Measurements from ENCODE around the gene KIRREL1. TPM values are rescaled to one million over a fixed set of nuclear protein-coding genes. Genes with fewer than 3 reads are reported as not detected.

Gene KIRREL1
- total RNA-seq, 1 donor: 174 TPM

DNA sequence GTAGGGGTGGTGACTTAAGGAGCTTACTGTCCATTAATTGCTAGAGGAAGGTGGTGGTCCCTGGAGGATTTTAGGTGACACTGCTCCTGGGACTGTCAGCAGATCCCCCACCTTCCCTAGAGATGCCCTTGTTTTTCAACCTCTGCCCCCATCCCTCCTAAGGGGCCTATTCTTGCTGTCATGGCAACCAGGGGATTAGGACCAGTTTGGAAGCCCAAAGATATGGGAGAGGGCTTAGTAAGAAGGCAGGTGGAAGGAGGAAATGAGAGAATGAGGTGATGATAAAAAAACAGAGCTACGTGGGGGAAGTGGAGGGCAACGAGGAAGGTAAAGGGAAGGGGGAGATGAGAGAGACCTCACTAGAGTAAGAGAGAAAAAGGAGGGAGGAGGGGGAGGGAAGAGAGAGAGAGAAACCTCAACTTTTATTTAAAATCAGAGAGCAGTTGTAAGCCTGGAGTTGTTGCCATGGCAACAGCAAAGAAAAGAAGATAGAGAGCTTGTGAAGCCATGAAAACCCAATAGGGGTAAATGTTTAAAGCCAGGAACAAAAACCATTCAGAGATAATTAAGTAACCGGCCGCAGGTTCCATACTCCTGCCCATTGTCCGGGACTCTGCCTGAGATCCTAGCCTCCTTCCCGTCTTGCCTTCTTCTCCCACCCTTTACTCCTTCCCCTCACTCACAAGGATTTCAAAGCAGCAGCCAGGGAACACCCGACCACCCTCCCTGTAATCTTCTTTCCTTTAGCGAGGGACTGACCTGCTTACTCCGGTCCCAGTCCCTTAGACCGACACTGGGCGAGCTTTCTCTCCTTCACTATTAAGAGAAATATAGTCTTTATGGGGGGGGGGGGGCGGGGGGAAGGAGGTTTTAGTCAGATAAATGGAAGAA is 20.6 kb downstream of the KIRREL1 start:
- peak; percentile 43 for DNase-seq (ENCODE audit: insufficient read length, low spot score, missing footprints)
- Histone ChIP-seq H3K27ac (ENCODE audit: low read depth, low read length) (peak overlapping the region; percentile 55), H2AFZ (ENCODE audit: low read length) (no peak overlapping the region), H3K9me3 (ENCODE audit: low read depth, low read length) (no peaks in the 10 kb centered on the region), H3K79me2 (ENCODE audit: insufficient read depth, low read length) (peaks cover 78% of the 10 kb centered on the region), H4K20me1 (ENCODE audit: insufficient read depth, low read length) (no peaks in the 10 kb centered on the region), H3K4me1 (ENCODE audit: insufficient read depth, low read length) (peaks cover 88% of the 10 kb centered on the region), H3K4me2 (ENCODE audit: insufficient read depth, low read length) (peak overlapping the region; percentile 1), H3K4me3 (ENCODE audit: insufficient read depth, low read length) (no peak overlapping the region), H3K36me3 (ENCODE audit: insufficient read depth, low read length) (peaks cover 7% of the 10 kb centered on the region), H3K27me3 (ENCODE audit: insufficient read depth, low read length) (no peaks in the 10 kb centered on the region)
- TF ChIP-seq, protein P1, sequence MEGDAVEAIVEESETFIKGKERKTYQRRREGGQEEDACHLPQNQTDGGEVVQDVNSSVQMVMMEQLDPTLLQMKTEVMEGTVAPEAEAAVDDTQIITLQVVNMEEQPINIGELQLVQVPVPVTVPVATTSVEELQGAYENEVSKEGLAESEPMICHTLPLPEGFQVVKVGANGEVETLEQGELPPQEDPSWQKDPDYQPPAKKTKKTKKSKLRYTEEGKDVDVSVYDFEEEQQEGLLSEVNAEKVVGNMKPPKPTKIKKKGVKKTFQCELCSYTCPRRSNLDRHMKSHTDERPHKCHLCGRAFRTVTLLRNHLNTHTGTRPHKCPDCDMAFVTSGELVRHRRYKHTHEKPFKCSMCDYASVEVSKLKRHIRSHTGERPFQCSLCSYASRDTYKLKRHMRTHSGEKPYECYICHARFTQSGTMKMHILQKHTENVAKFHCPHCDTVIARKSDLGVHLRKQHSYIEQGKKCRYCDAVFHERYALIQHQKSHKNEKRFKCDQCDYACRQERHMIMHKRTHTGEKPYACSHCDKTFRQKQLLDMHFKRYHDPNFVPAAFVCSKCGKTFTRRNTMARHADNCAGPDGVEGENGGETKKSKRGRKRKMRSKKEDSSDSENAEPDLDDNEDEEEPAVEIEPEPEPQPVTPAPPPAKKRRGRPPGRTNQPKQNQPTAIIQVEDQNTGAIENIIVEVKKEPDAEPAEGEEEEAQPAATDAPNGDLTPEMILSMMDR (IDR thresholded peaks at IDR 0.05; ENCODE audit: extremely low read depth, low read depth, low read length): no peak

DNA sequence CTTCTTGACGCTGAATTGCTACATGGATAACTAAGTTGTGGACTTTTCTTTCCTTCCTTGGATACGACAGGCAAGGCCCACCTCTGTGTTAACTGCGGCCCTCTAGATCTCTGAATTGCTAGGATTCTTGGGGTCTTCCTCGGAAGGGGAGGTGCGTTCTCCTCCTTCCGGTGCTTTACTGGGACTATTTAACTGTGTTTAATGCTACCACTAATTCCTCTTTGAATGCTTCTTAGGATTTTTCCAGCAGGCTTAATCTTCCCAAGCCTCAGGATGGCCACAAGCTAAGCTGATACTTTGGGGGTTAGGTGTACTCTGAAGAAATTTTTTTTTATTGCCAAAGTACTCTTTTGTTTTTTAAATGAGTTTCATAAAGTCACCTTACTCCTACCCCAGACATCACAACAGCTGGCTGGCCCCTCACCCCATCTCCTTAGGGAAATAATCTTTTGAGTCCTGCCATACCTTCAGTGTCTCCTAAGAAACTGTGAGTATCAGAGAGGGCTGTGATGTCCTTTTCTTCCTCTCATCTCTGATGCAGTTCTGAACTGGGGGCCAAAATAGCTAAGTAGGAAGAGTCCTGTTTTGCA is 21.4 kb downstream of the KIRREL1 start:
- Histone ChIP-seq H3K36me3 (ENCODE audit: insufficient read depth, low read length) (peaks cover 7% of the 10 kb centered on the region), H3K4me1 (ENCODE audit: insufficient read depth, low read length) (peaks cover 88% of the 10 kb centered on the region), H3K4me3 (ENCODE audit: insufficient read depth, low read length) (no peak overlapping the region), H3K9me3 (ENCODE audit: low read depth, low read length) (no peaks in the 10 kb centered on the region), H3K27me3 (ENCODE audit: insufficient read depth, low read length) (no peaks in the 10 kb centered on the region), H3K27ac (ENCODE audit: low read depth, low read length) (peak overlapping the region; percentile 55), H3K79me2 (ENCODE audit: insufficient read depth, low read length) (peaks cover 70% of the 10 kb centered on the region), H3K4me2 (ENCODE audit: insufficient read depth, low read length) (no peak overlapping the region), H4K20me1 (ENCODE audit: insufficient read depth, low read length) (no peaks in the 10 kb centered on the region), H2AFZ (ENCODE audit: low read length) (no peak overlapping the region)
- TF ChIP-seq, protein P1 (IDR thresholded peaks at IDR 0.05; ENCODE audit: extremely low read depth, low read depth, low read length): no peak
- no peak for DNase-seq (ENCODE audit: insufficient read length, low spot score, missing footprints)

DNA sequence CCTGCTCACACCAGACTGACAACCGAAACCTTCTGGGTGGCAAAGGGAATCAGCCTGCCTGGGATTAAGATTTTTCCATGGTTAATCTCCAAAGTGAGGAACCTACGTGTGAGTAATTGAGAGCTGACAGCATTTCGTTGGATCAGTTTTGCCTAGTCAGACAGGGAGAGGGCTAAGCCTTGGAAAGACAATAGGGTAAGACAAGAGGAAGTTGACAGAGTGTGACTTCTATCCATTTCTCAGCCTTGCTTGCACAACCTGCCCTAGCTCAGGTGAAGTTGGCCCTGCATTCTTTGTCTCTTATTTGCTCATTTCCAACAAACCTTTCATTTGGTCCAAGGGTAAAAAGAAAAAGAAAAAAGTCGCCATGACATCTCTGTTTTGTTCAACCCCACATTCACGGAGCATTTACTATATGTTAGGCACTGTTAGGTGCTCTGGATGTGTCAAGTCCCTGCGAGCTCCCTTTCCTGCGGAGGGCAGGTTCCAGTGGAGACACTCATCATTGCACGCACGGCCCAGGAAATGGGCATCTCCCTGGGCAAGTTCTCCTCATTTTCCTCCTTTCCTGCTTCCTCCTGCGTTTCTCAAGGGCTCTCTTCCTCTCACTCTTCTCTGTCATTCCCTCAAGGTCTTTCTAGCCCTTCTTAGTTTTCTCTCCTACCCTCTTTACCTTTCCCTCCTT is 23.3 kb downstream of the KIRREL1 start:
- no peak for DNase-seq (ENCODE audit: insufficient read length, low spot score, missing footprints)
- Histone ChIP-seq H3K4me1 (ENCODE audit: insufficient read depth, low read length) (peaks cover 89% of the 10 kb centered on the region), H3K27ac (ENCODE audit: low read depth, low read length) (peak overlapping the region; percentile 93), H4K20me1 (ENCODE audit: insufficient read depth, low read length) (no peaks in the 10 kb centered on the region), H3K79me2 (ENCODE audit: insufficient read depth, low read length) (peaks cover 80% of the 10 kb centered on the region), H2AFZ (ENCODE audit: low read length) (no peak overlapping the region), H3K9me3 (ENCODE audit: low read depth, low read length) (no peaks in the 10 kb centered on the region), H3K4me2 (ENCODE audit: insufficient read depth, low read length) (no peak overlapping the region), H3K4me3 (ENCODE audit: insufficient read depth, low read length) (no peak overlapping the region), H3K36me3 (ENCODE audit: insufficient read depth, low read length) (peaks cover 7% of the 10 kb centered on the region), H3K27me3 (ENCODE audit: insufficient read depth, low read length) (no peaks in the 10 kb centered on the region)
- TF ChIP-seq, protein P1 (IDR thresholded peaks at IDR 0.05; ENCODE audit: extremely low read depth, low read depth, low read length): no peak
